HG02610 (cell line): Measurements from ENCODE around the gene GNS.

ENCODE experiments used
- ATAC-seq: cut with Tn5 transposase; IDR thresholded peaks from one replicate; pipeline ENCODE4 v1.9.1; 2021; ENCODE audit warnings: mild to moderate bottlenecking, moderate library complexity; ENCODE audit not compliant: unreplicated experiment

Gene GNS

DNA sequence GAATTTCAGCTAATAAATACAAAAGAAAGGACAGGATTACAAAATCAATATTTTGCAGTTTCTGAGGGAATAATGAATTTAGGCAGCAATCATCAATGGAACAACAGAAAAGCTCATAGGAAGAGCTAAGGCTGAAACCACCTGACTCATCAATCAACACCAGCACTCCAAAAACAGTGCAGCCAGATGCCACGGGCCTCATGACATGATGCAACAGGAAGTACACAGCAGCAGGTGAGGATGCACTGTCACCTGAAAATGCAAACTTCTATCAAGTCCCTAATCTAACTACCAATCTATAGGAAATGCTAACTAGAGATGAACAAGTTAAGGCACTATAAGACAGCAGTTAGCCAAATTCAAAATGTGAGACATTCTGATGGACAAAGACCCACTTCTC, 21.7 kb downstream of the GNS start:
- no peak for ATAC-seq

DNA sequence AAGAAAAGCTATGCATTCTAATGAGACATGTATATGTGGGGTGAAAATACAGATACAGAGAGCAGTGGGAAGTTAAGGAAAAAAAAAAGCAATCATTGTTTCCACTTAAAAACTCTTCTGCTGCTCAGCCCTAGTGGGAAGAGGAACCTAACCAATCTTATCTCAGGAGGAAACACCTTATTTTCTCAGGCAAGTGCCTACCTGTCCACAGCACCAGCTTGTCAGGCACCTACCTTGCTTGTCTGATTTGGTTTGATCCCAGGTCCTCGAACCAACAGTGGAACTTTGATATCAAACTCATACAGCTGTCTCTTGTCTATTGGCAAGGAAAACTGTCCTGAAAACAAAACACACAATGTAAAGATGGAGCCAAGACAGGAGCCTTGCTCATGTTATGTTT, 22.4 kb downstream of the GNS start:
- no peak for ATAC-seq

GRCh38 chr12:64735442-64735841, 23.8 kb downstream of the GNS start:
- no peak for ATAC-seq

GRCh38 chr12:64733857-64734256, 25.3 kb downstream of the GNS start:
- no peak for ATAC-seq

DNA sequence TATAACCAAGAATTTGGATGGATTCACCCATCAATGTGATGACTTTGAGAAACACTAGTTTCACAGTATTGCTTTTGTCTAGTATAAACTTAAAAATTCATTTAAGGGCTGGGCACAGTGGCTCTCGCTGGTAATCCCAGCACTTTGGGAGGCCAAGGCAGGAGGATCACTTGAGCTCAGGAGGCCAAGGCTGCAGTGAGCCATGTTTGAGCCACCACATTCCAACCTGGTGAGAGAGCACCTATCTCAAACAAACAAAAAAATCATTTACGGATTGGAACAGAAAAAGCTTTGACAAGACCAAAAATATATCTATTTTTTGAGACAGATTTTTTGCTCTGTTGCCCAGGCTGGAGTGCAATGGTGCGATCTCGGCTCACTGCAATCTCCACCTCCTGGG, 27.5 kb downstream of the GNS start:
- no peak for ATAC-seq

DNA sequence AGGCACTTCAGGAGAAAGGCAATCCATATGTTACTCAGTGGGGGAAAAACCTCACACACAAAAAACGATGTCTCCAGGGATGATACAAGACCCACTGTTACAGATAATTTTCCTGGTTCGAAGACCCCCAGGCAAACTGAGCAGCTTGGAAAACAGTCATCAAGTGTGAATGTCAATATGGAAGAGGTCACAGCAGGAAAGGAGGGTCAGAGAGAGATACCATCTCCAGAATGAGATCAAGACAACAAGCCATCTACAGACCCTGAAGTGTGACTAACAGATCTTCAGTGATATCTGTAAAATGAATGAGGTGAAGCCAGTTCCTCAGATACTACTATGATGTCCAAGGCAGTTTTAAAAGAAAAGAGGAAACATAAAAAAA, 28.6 kb downstream of the GNS start:
- ATAC-seq = peak; percentile 17

DNA sequence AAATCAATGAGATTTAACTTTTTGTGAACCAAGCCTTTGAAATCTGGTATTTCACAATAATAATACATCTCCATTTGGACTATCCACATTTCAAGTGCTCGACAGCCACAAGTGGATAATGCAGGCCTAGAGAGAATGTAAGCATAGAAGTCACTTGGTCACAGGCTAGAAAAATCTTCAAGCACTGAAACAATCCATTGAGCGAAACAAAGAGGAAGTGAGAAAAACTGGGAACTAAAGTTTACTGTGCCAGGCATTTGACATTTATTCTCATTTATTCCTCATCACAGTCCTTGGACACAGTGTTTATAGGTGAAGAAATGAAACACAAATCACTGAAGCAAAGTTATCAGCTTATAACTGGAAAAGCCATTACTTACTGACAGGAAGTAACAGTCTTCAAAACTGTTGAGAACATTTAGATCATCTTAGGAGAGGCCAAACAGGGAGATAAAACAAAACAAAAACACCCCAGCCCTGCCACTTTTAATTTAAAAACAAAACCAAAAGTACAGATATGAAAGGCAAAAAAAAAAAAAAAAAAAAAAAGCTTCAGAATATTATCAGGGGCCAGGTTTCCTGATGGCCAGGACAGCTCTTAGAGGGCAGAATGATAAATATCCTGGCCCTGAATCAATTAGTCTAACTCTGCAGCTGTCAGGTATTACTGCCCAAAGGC, 29.2 kb downstream of the GNS start:
- ATAC-seq = peak; percentile 52

DNA sequence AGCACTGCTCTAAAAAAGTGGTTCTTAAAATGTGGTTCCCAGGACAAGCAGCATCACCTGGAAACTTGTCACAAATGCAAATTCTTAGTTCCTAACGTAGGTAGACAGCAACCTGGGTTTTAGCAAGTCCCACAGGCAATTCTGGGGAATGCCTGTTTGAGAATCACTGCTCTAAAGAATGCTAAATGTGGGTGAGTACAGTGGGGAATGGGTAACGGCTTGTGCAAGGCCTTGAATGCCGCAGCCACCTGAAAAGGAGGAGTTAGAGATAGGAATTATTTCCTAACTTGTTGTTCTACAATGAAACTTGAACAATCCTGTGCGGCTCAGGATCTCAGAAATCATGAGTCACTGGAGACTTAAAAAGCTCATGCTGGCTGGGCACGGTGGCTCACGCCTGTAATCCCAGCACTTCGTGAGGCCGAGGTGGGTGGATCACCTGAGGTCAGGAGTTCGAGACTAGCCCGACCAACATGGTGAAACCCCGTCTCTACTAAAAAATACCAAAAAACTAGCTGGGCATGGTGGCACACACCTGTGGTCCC, 34.9 kb downstream of the GNS start:
- ATAC-seq = no peak

- no peak for ATAC-seq
These were observed 35.6 kb downstream of the GNS start for GRCh38 chr12:64723630-64724029.

GRCh38 chr12:64722835-64723234, 36.4 kb downstream of the GNS start:
- ATAC-seq = no peak

GRCh38 chr12:64720884-64721283, 38.3 kb downstream of the GNS start:
- no peak for ATAC-seq

DNA sequence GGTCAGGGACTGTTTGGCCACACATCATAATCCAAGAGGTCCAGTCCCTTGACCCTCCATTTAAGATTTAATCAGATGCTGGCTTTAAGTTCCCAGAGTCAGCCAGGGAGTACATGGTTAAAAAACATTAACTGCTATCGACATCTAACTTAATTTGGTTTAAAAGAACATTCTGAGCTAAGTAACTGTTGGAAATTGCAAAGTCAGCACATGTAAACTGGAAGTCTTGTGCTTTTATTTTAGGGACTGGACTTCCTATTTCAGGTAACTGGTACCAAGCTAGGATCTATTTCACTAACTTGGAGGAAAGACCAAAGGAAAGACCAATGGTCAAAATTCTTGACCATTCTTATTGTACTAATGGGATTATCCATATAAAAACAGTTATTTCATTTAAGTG, 40.6 kb downstream of the GNS start:
- ATAC-seq = no peak

- no peak for ATAC-seq
These were observed 42.3 kb downstream of the GNS start for GRCh38 chr12:64716839-64717455.

- no peak for ATAC-seq
These were observed 42.8 kb downstream of the GNS start for GRCh38 chr12:64716371-64716770.

GRCh38 chr12:64714551-64714968, 44.6 kb downstream of the GNS start:
- peak; percentile 82 for ATAC-seq

DNA sequence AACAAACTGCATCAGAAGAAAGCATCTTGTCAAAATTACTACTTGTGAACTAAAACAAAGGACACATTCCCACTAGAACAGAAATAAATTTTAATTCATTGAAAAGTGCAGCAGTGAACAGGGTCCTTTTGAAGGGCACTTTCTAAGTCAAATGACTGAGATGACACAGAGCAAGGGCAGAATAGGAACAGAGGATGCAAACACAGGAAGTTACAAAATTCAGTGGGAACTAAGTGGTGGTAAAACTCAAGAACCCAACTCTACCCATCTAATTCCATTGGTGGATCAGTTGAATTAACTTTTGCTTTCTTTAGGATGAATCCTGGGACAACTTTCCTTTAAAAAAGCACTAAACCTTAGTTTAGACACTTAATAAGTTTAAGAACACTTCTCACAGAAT, 45.8 kb downstream of the GNS start:
- ATAC-seq = no peak

DNA sequence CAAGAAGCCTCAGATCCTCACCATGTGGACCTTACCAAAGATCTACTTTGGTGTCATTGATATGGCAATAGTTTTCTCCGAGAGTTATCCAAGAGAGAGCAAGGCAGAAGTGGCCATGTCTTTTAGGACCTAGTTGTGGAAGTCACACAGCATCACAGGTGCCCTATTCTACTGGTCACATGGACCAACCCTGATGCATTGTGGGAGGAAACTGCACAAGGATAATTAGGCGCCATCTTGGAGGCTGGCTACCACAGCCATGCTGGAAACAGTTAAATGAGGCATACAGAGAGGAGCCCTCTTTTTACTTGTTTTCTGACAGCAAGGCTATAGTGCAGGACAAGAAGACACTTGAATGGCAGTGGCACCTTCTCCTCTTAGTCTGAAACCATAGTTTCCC, 49.8 kb downstream of the GNS start:
- no peak for ATAC-seq

DNA sequence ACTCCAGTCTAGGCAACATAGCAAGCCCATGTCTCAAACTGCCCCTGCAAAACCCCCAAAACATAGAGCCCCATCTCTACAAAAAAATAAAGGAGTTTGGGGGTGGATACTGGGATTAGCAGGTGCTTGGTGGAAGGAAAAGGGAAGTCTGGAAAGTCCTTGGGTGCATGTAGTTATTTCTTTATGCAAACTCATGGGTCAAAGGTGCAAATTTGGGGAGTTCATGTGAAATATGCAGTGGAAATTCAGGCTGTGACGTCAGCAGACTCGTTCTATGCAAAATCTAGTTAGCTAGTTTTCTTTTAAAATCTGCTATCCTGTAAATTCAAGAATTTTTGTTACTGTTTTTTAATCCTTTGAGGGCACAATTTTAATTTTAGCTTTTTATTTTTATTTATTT, 51.3 kb downstream of the GNS start:
- ATAC-seq = no peak

- ATAC-seq = no peak
These were observed 51.8 kb downstream of the GNS start for GRCh38 chr12:64707362-64707761.

GRCh38 chr12:64706857-64707256, 52.3 kb downstream of the GNS start:
- ATAC-seq = no peak

DNA sequence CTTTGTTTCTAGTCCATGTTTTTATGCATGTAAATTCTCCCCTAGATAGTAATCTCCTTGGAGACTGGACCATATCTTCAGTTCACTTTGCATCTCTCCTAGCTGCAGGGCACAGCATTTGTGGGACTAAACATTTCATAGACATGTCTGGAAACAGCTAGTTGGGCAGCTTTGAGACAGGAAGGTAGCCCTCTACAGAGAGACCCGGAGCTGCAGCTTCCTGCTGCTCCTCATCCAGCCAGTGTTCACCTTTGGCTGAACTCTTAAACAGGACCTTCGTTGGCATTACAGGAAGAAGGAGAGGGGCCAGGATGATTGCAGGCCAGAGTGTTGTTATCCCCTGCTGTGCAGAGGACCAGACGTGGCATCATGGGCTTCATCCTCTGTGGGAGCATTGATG, 52.9 kb downstream of the GNS start:
- no peak for ATAC-seq

GRCh38 chr12:64701283-64701682, 57.9 kb downstream of the GNS start:
- no peak for ATAC-seq

DNA sequence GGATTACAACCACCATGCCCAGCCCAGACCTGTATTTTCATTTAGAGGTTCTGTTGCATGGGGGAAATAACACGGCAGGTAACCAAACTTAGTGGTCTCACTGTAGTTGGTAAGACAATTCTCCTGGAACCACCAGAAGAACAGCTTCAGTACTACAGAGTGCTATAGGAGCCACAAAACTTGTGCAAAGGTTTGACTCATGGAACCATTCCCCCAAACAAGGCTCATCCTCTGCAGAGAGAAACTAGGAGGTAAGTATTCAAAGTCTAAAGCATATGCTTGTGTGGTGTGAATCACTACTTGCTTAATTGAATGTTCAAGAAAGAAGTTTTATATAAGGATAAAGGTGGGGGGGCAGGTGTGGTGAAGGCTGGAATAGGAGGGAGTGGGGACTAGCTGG, 58.7 kb downstream of the GNS start:
- ATAC-seq = no peak
